Stimulated activated CD4-positive, alpha-beta T cell treated with anti-CD3 and anti-CD28 coated beads, TNF-alpha, amount 100 ng/mL, for 4 hours (primary cell): Measurements from ENCODE around the gene AGBL5.
"Not testable (repeated sequence)": the region's sequence is repeated elsewhere in the genome, so short reads cannot be mapped to it uniquely, and the experiment has no call there.

Source experiments
- DNase-seq, 3 experiments: peaks; one replicate each; pipeline ENCODE4 v3.0.0-alpha.2; 2020; ENCODE audit warnings: low read depth in 3 of 3

AGBL5 gene

DNA sequence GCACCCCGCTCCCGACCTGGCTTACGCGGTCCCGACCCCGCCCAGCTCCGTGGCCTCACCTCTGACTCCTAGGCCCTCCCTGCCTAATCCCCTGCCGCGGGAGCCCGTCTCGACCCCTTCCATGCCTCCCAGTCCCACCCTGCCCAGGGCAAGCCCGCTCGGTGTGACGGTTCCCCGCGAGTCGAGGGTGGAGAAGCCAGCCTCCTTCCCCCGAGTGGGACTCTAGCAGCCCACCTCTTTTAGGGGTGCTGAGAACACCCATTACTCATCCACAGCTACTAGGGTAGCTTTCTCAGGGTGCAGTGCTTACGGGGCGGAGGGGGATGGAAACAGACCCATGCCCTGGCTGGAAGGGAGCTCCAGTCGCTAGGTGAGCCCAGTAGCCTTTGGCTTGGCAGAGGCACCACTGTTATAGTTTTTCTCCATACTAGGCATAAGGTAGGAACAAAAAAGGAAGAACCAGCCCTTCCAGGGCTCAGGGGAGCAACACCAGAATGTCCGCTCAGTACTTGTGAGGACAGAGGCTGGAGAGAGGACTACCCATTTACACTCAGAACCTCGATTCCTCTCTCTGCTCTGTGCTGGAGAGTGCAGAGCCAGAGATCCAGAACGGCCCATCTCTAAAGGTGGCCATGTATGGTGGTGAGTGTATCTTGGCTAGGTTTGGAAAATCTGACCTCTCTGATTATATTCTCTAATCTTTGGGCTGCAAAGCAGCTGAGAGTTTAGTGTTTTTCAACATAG, 606 bp downstream of the AGBL5 start:
- DNase-seq = peak in 1 of 3 experiments; percentile 14

DNA sequence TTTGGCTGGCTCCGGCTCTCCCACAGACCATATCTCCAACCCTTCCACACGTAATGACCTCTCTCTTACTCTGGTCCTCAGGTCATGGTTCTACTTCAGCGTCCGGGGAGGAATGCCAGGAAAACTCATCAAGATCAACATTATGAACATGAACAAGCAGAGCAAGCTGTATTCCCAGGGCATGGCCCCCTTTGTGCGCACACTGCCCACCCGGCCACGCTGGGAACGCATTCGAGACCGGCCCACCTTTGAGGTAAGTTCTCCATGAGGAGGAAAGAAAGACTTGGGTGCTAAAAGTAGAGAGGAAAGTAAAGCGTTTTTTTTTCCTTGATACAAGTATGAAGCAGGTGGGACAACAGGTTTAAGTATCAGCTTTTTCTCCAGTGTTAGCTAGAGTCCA, 1.9 kb downstream of the AGBL5 start:
- no peak for DNase-seq

- no peak for DNase-seq
These were observed 2.3 kb downstream of the AGBL5 start for GRCh38 chr2:27053776-27054175.

GRCh38 chr2:27054721-27055120, 3.3 kb downstream of the AGBL5 start:
- no peak for DNase-seq

- no peak for DNase-seq
These were observed 5.7 kb downstream of the AGBL5 start for GRCh38 chr2:27057184-27057583.

- no peak for DNase-seq
These were observed 6.7 kb downstream of the AGBL5 start for GRCh38 chr2:27058210-27058609.

DNA sequence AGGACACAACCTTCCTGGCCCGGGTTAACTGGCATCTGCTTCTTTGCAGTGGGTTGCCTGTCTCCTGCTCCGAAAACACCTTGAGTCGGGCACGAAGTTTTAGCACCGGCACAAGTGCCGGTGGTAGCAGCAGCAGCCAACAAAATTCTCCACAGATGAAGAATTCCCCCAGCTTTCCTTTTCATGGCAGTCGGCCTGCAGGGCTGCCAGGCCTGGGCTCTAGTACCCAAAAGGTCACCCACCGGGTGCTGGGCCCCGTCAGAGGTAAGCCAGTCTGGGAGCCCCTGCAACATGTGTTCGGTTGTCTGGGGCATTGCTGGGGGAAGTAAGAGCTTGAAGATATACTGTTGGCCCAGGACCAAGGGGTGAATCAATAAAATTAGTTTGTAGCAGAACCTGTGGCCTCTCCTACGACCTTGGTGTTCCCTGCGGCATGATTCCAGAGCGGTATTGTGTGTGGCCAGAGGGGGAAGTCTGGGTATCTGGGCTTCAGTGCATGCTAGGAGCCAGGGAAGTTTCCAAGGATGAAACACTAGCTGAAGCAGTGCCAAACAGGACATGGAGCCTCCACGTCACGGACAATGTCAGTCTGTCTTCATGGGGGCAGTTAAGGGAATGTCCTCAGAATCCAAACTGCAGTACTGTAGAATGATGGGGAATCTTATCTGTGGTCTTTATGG, 7.8 kb downstream of the AGBL5 start:
- no peak for DNase-seq

DNA sequence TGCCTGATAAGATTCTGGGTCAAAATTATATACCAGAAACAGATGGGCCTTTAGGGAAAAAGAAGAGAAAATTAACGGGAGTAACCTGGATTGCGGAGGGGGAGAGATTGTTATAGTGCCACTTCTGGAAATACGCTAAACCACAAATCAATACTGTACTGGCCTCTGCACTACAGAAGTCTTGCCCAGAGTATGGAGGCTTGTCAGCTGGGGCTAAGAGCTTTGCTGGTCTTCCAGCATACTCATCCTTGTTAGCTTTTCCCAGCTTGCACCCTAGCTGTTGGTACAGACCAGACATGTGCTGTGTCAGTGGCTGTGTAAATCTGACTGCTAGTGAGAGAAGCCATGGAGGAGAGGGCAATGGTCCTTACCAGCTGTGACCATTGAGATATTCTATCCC, 8.9 kb downstream of the AGBL5 start:
- DNase-seq = no peak

- no peak for DNase-seq
These were observed 13.7 kb downstream of the AGBL5 start for GRCh38 chr2:27065128-27065527.

DNA sequence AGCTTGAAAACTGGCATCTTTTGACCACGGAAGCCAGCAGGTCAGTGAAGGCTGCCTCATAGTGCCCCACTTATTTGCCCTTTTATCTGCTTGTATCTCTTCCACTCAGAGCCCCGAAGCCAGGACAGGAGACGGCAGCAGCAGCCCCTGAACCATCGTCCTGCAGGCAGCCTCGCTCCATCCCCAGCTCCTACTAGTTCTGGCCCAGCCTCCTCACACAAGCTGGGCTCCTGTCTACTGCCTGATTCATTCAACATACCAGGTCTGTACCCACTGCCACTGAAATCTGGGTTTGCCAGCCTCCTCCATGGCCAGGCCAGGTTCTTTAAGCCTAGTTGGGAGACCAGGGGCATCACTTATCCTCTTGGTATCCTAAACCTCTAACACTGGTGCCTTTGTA, 15.9 kb downstream of the AGBL5 start:
- no peak for DNase-seq

- DNase-seq = no peak
These were observed 18.0 kb downstream of the AGBL5 start for GRCh38 chr2:27069436-27069835.

- no peak for DNase-seq
These were observed 18.6 kb downstream of the AGBL5 start for GRCh38 chr2:27069961-27070618.

DNA sequence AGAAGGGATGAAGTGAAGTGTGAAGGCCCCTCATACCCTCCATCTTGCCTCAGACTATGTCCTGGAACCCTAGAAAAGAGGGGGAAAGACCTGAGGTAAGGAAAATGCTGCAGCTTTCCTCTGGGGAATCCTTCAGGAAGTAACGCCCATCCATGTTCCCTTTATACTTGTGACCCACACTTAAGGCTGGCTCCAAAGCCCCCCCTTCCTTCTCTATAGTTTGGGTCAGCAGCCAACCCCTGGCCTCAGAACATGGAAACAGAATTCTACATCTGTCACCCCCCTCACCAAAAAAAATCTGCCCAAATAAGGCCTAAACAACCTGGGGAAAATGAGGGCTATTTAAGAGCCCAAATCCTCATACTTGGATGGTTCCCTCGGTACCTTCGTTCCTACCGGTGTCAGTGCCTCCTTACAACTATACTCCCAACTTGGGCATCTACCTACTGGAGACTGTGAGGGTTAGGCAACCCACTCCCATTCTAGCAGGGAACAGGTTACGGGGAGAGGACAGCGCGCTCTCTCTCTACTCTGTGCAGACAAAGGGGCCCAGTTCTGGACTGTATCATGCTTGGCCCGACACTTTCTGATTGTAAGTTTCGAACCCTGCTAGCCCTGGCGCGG, 19.3 kb downstream of the AGBL5 start:
- no peak for DNase-seq

GRCh38 chr2:27071277-27071989, 20.0 kb downstream of the AGBL5 start, which contains the start of gene OST4:
OST4 (minus strand) TSS chr2:27071654.
- DNase-seq = peak; percentile 75 to 82 (median 77)

GRCh38 chr2:27071990-27072830, 20.7 kb downstream of the AGBL5 start:
- DNase-seq = peak in 1 of 3 experiments; percentile 31

GRCh38 chr2:27072920-27073319, 21.5 kb downstream of the AGBL5 start:
- DNase-seq = no peak

DNA sequence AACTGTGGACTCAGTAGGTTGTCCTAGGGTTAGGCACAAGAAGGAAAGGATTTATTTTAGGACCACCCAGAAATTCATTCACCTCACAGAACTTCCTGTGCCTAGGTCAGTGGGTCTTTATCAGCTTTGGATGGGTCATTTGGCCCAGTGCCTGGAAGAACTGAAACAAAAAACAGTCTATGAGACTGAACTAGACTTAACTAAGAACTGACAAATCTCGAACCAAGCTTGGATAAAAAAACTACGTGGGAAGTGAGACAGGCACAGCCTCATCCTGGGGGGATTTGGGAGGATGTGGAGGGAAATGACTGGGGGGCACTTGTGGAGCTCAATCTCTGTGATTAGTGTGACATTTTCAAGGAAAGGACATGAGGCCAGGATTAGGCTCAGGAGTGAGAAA, 22.3 kb downstream of the AGBL5 start:
- DNase-seq = no peak

GRCh38 chr2:27074738-27075565, 23.5 kb downstream of the AGBL5 start:
- DNase-seq = peak in 1 of 3 experiments; percentile 28

DNA sequence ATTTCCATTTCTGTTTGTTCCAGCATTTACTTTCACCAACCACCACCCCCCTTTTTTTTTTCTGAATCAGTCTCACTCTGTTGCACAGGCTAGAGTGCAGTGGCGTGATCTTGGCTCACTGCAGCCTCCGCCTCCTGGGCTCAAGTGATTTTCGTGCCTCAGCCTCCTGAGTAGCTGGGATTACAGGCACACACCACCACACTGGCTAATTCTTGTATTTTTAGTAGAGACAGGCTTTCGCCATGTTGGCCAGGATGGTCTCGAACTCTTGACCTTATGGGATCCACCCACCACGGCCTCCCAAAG, 24.1 kb downstream of the AGBL5 start:
- DNase-seq = not testable (repeated sequence)

GRCh38 chr2:27076323-27076722, 24.9 kb downstream of the AGBL5 start:
- no peak for DNase-seq
